Kidney (tissue), 14 donors: Measurements from ENCODE around the gene NFX1. TPM values are rescaled to one million over a fixed set of nuclear protein-coding genes. Genes with fewer than 3 reads are reported as not detected.

ENCODE experiments used
- DNase-seq, 5 donors: peaks; one replicate each; pipeline ENCODE4 v3.0.0-alpha.2; 2013 to 2020
- FAIRE-seq: peaks from 2 replicates; lab custom pipeline; 2012; peaks lifted over from hg19 to GRCh38; lab: Jason Lieb, UNC
- H3K27ac ChIP-seq, 2 donors: one replicate each; pipeline ENCODE4 v1.7.0; 2013; ENCODE audit warnings: low read depth in 2 of 2, low read length in 2 of 2, inconsistent platforms in 1 of 2
- H3K27me3 ChIP-seq: one replicate; pipeline ENCODE4 v1.7.1; 2013; ENCODE audit warnings: low read length, inconsistent platforms; ENCODE audit not compliant: control insufficient read depth, insufficient read depth
- H3K36me3 ChIP-seq, 3 donors: one replicate each; pipeline versions ENCODE4 v1.7.0 to v1.7.1; 2013; ENCODE audit warnings: low read length in 3 of 3, control low read depth in 1 of 3, inconsistent platforms in 1 of 3; ENCODE audit not compliant: insufficient read depth in 3 of 3, control insufficient read depth in 2 of 3
- H3K4me1 ChIP-seq, 3 donors: one replicate each; pipeline versions ENCODE4 v1.7.0 to v1.7.1; 2013; ENCODE audit warnings: low read length in 3 of 3, inconsistent platforms in 1 of 3, low read depth in 1 of 3; ENCODE audit not compliant: control insufficient read depth in 2 of 3, insufficient read depth in 2 of 3
- H3K4me3 ChIP-seq, 3 donors: one replicate each; pipeline versions ENCODE4 v1.7.0 to v1.8.1; 2013; ENCODE audit warnings: low read length in 3 of 3, control low read depth in 1 of 3, inconsistent platforms in 1 of 3
- H3K9ac ChIP-seq, 3 donors: one replicate each; pipeline versions ENCODE4 v1.7.0 to v1.7.1; 2013; ENCODE audit warnings: low read length in 3 of 3, control low read depth in 1 of 3, inconsistent platforms in 1 of 3
- H3K9me3 ChIP-seq, 3 donors: one replicate each; pipeline versions ENCODE4 v1.7.0 to v1.7.1; 2013; ENCODE audit warnings: low read length in 3 of 3, control low read depth in 1 of 3, inconsistent platforms in 1 of 3; ENCODE audit not compliant: control insufficient read depth in 2 of 3, insufficient read depth in 1 of 3
- CTCF ChIP-seq: IDR thresholded peaks from 3 replicates; pipeline ENCODE4 v1.5.1; 2012; ENCODE audit warnings: mild to moderate bottlenecking, moderate library complexity, borderline replicate concordance; ENCODE audit not compliant: insufficient read depth; ENCODE audit errors: extremely low read depth
- intact Hi-C: fragments of 100-400 bp; cut with DNase I; formaldehyde crosslinking; loops from one replicate; pipeline ENCODE4 v1.11.1; 2022
- polyA plus RNA-seq: library from polyadenylated mRNA; stranded (reverse); fragments of 350-450 nt; fragmentation: Illumina TruSeq; extraction: RNeasy Lipid Tissue Mini Kit (QIAGEN cat#74804); gene quantifications from one replicate; pipeline ENCODE4 v1.2.3, GENCODE V29; 2014; ENCODE audit warnings: low read depth, low replicate concordance; ENCODE audit not compliant: insufficient read depth
- total RNA-seq: library from RNA; stranded (reverse); fragmentation: NEBNext Ultra II Directional; extraction: Animal tissue kit (Norgen Biotek cat#: 25700); gene quantifications from one replicate; pipeline ENCODE4 v1.2.1, GENCODE V29; 2021
- donor health status: control.
- donor health status: control.
- donor health status: control.
- donor health status: control.
- donor health status: control.
- donor health status: DM: yes; HTN: yes; CAD: no.
- donor health status: Normal renal cell carcinoma (clear cell type).

Gene NFX1
- total and polyA plus RNA-seq, 2 donors from 2014 or later: 12.2 to 46.3 TPM

- TF ChIP-seq CTCF: no peak
- no peak for DNase-seq
- Histone ChIP-seq H3K4me3 (no peak overlapping the region), H3K9me3 (no peaks in the 10 kb centered on the region), H3K27ac (no peak overlapping the region), H3K9ac (no peak overlapping the region), H3K36me3 (peaks cover 16 to 32% (median 27%) of the 10 kb centered on the region in 3 donors), H3K27me3 (no peaks in the 10 kb centered on the region), H3K4me1 (peaks cover 0 to 17% (median 8%) of the 10 kb centered on the region in 3 donors)
- no peak for FAIRE-seq
- intact Hi-C loops: no loop called here
Observed at GRCh38 chr9:33267151-33267767, 23.1 kb upstream of the NFX1 start.

- Histone ChIP-seq H3K9ac (no peak overlapping the region), H3K27me3 (no peaks in the 10 kb centered on the region), H3K36me3 (peaks cover 16 to 42% (median 32%) of the 10 kb centered on the region in 3 donors), H3K4me3 (no peak overlapping the region), H3K27ac (no peak overlapping the region), H3K4me1 (peaks cover 0 to 11% (median 8%) of the 10 kb centered on the region in 3 donors), H3K9me3 (no peaks in the 10 kb centered on the region)
- intact Hi-C loops: no loop called here
- FAIRE-seq (no peak), DNase-seq (no peak)
- TF ChIP-seq CTCF: no peak
Observed at GRCh38 chr9:33270146-33270545, 20.2 kb upstream of the NFX1 start.

- Histone ChIP-seq H3K9me3 (no peaks in the 10 kb centered on the region), H3K27ac (no peak overlapping the region), H3K36me3 (peaks cover 17 to 47% (median 37%) of the 10 kb centered on the region in 3 donors), H3K4me3 (no peak overlapping the region), H3K27me3 (no peaks in the 10 kb centered on the region), H3K9ac (no peak overlapping the region), H3K4me1 (no peaks in the 10 kb centered on the region)
- intact Hi-C loops: no loop called here
- TF ChIP-seq CTCF: no peak
- DNase-seq: no peak
- FAIRE-seq: no peak
Observed at GRCh38 chr9:33272061-33272460, 18.3 kb upstream of the NFX1 start.
